T-helper 2 cell treated with Interferon-gamma antibody and Interleukin-4, amounts not matched to agents 5 μg/mL and 100 μg/mL, for 36 hours (primary cell): ENCODE results near the gene POMGNT2.
"Not testable (repeated sequence)": the region's sequence is repeated elsewhere in the genome, so short reads cannot be mapped to it uniquely, and the experiment has no call there.

ENCODE experiments used
- DNase-seq: peaks from one replicate; pipeline ENCODE4 v3.0.0; 2021; ENCODE audit warnings: low spot score
- H3K27ac Mint-ChIP-seq: one replicate; pipeline ENCODE4 v1.8.0; 2021; ENCODE audit warnings: mild to moderate bottlenecking, mixed read lengths
- H3K27me3 Mint-ChIP-seq: one replicate; pipeline ENCODE4 v1.8.0; 2021; ENCODE audit warnings: low read depth, mixed read lengths
- H3K36me3 Mint-ChIP-seq: one replicate; pipeline ENCODE4 v1.8.0; 2021; ENCODE audit warnings: low read depth, mixed read lengths
- H3K4me1 Mint-ChIP-seq: one replicate; pipeline ENCODE4 v1.8.0; 2021; ENCODE audit warnings: low read depth, mixed read lengths
- H3K4me3 Mint-ChIP-seq: one replicate; pipeline ENCODE4 v1.8.0; 2022; ENCODE audit warnings: mild to moderate bottlenecking, moderate library complexity, mixed read lengths
- H3K9me3 Mint-ChIP-seq: one replicate; pipeline ENCODE4 v1.8.0; 2021; ENCODE audit warnings: mixed read lengths

Gene POMGNT2

DNA sequence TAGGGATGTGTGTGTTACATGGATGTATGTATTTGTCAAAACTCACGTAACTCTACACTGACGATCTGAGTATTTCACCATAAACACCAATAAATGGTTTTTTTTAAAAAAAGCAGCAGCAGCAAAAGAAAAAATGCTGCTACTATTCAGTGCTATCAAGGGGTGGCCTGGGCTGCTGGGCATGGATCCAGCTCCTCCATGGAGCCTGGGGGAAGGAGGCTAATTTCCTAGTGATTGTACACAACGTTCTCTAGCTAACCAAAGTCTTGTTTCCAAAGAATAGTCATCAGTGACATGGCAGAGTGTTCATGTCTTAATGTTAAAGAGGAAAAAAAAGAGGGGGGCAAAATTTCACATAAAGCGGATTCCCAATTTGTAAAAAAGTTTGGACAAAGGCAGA, 29.0 kb downstream of the POMGNT2 start:
- H3K27ac Mint-ChIP-seq = no peak overlapping the region
- H3K9me3 Mint-ChIP-seq = no peaks in the 10 kb centered on the region
- H3K4me3 Mint-ChIP-seq = no peak overlapping the region
- DNase-seq = no peak
- peaks cover 3% of the 10 kb centered on the region for H3K36me3 Mint-ChIP-seq
- H3K4me1 Mint-ChIP-seq = peaks cover 3% of the 10 kb centered on the region
- H3K27me3 Mint-ChIP-seq = no peaks in the 10 kb centered on the region

DNA sequence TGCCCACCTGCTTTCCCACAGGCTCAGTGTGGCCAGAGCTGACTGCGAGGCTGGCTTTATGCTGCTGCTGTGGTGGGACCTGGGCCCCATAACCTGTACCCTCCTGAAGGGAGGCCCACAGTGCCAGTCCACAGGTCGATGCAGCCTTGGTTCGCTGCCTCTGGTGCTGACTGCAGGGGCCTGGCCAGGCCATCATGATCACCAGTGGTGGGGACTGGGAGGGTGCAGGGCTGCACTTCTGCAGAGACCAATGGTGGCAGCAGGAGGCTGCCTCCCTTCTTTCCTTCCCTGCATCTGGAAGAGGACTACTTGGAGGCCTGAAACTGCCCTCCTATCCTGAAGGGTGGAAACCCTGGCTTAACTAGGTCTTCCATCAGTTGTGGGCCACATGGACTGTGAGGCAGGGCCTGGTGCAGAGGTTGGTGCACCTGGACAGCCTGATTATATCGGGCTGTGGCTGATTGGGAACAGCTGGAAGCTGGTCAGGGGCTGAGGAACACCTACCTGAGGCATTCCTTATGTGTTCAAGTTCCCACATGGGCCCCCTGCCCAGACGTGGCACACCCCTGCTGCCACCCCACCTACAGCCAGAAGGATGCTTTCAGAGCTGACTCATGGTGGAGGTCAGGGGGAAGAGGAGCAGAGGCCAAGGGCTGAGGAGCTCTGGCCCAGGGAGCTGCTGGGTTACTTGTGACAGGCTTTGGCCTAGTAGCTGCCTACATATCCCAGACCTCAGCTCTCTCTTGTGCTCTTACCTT, 29.8 kb downstream of the POMGNT2 start:
- H3K36me3 Mint-ChIP-seq = peaks cover 3% of the 10 kb centered on the region
- H3K27ac Mint-ChIP-seq = no peak overlapping the region
- no peaks in the 10 kb centered on the region for H3K9me3 Mint-ChIP-seq
- no peak overlapping the region for H3K4me3 Mint-ChIP-seq
- peaks cover 3% of the 10 kb centered on the region for H3K4me1 Mint-ChIP-seq
- H3K27me3 Mint-ChIP-seq = no peaks in the 10 kb centered on the region
- DNase-seq = no peak

DNA sequence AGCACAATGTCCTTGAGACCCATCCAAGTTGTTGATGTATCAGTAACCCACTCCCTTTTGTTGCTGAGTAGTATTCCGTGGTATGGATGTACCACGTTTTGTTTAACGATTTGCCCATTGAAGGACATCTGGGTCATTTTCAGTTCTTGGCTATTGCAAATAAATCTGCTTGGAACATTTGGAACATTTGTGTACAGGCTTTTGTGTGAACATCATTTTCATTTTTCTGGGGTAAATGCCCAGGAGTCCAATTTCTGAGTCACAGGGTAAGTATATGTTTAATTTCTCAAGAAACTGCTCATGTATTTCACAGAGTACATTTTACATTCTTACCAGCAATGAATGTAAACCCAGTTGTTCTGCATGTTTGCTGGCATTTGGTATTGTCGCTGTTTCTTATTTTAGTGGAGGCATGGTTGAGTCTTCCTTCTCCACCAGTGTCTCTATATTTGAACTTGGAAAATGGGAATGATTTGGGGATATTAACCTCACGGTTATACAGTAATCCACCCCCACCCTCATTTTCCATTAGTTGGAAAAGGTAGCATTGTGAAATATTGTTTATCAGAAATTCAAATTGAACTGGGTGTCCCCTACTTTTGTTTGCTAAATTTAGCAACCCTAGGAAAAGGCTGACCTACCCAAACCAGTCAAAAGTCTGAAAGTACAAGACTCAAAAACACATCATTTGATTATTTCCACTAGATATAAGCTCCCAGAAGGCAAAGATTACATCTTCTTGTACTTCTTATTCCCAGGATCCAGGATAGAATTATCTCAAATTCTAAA, 30.8 kb downstream of the POMGNT2 start:
- Mint-ChIP-seq H3K4me1 (peaks cover 3% of the 10 kb centered on the region), H3K9me3 (no peaks in the 10 kb centered on the region), H3K27me3 (no peaks in the 10 kb centered on the region), H3K4me3 (no peak overlapping the region), H3K36me3 (peaks cover under 1% of the 10 kb centered on the region), H3K27ac (no peak overlapping the region)
- no peak for DNase-seq

DNA sequence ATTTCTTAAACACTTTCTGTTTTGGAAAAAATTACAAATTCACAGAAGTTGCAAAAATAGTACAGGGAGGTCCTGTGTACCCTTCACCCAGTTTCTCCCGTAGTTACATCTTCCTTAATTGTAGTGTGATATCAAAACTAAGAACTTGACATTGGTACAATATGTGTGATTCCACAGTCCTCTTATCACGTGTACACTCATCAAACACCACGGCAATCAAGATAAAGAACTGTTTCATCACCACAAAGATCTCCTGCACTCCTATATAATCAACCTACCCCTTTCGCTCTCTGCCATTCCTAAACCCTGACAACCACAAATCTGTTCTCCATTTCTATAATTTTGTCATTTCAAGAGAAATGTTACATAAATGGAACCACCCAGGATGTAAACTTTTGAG, 31.4 kb downstream of the POMGNT2 start:
- H3K9me3 Mint-ChIP-seq = no peaks in the 10 kb centered on the region
- H3K27me3 Mint-ChIP-seq = no peaks in the 10 kb centered on the region
- no peak overlapping the region for H3K27ac Mint-ChIP-seq
- H3K36me3 Mint-ChIP-seq = no peaks in the 10 kb centered on the region
- no peak for DNase-seq
- H3K4me3 Mint-ChIP-seq = no peak overlapping the region
- peaks cover 3% of the 10 kb centered on the region for H3K4me1 Mint-ChIP-seq

DNA sequence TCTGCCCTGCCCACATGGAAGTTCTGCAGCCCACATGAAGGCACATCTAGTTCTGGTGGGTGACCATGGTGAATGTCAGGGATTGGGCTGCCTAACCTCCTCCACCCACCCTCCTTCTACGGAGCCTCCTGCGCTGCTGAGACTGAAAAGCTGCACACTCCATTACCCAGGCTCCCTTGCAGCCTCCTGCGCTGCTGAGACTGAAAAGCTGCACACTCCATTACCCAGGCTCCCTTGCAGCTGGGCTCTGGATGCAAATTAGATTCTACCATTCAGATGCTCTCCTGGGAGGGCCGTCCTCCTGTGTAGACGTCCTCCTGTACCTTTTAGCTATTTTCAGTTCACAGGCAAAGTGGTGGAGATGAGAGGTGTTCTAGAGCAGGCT, 32.1 kb downstream of the POMGNT2 start:
- DNase-seq = no peak
- no peak overlapping the region for H3K27ac Mint-ChIP-seq
- no peaks in the 10 kb centered on the region for H3K36me3 Mint-ChIP-seq
- H3K9me3 Mint-ChIP-seq = no peaks in the 10 kb centered on the region
- peaks cover 3% of the 10 kb centered on the region for H3K4me1 Mint-ChIP-seq
- no peak overlapping the region for H3K4me3 Mint-ChIP-seq
- H3K27me3 Mint-ChIP-seq = no peaks in the 10 kb centered on the region

DNA sequence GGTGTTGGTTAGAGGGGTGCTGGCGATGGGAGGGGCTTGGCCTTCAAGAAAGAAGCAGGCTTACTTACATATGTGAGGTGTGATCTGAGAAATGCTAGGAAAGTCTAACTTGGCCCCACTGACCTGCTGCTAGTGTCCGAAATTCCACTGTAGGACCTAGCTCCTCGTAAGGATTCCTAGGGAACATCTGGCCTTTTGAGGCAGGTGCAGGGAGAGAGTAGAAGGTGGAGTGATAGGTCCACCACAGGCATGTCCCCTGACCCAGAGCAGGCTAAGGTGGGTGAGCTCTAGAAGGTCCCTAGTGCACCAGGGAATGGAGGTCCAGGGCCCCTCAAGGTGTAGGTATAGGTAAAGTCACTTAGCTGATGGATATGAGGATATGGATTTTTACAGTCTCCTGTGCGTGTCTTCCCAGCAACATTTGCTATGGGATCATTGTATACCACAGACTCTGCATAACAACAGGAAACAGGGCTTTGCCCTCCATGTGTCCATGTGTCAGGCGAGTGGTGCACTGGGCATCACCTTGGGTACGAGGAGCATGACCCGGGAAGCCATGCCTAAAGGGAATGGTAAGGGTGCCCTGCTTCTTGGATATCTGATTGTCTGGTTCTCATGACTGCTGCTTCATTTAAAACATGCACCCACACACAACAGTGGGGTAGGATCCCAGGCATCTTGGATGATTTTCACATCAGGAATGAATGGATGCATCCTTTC, 32.6 kb downstream of the POMGNT2 start:
- H3K27ac Mint-ChIP-seq = no peak overlapping the region
- H3K4me3 Mint-ChIP-seq = no peak overlapping the region
- H3K36me3 Mint-ChIP-seq = no peaks in the 10 kb centered on the region
- peaks cover 3% of the 10 kb centered on the region for H3K4me1 Mint-ChIP-seq
- H3K9me3 Mint-ChIP-seq = no peaks in the 10 kb centered on the region
- DNase-seq = no peak
- no peaks in the 10 kb centered on the region for H3K27me3 Mint-ChIP-seq

DNA sequence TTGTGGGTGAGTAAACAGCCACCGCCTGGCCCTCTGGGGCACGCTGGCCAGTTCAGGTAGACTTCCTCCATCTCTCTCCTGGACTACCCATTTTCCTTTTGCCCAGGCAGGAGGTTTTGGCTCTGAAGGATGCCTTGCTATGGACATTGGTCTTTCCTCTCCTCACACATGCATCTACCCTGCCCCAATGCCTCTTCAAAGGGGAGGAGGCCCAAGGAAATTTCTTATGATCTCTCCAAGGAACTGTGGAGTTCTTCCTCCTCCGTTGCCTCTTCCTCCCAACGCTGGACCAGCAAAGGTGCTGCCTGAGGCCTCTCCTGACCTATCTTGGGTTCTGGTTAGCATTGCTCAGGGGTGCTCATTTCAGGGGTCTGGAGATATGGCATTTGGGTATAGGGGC, 33.5 kb downstream of the POMGNT2 start:
- Mint-ChIP-seq H3K4me1 (peaks cover 3% of the 10 kb centered on the region), H3K27me3 (no peaks in the 10 kb centered on the region), H3K4me3 (no peak overlapping the region), H3K36me3 (no peaks in the 10 kb centered on the region), H3K9me3 (no peaks in the 10 kb centered on the region), H3K27ac (no peak overlapping the region)
- no peak for DNase-seq

DNA sequence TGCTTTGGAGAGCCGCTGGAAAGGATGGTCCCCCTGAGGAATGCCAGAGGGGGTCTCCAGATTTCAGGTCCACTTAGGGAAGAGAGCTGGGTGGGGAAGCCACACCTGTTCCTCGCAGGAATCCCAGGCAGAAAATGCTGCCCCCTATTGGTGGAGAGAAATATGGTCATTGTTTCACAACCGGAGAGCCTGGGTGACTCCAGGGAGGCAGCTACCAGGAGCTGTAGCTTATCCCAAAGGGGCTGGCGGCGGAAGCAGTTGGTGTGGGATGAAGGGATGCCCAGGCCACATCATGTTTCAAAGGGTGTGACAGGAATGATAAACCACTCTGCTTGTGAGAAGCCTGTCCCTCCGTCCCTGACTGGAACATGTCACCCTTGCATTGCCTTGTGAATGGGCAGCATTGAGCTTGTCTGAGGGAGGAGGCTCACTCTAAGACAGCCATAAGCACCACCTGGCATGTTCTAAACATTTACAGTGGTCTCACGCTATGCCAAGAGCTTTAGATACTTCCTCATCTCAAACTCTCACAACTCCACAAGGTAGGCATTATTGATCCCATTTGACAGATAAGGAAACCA, 34.5 kb downstream of the POMGNT2 start:
- Mint-ChIP-seq H3K4me1 (peaks cover 3% of the 10 kb centered on the region), H3K27me3 (no peaks in the 10 kb centered on the region), H3K36me3 (no peaks in the 10 kb centered on the region), H3K27ac (no peak overlapping the region), H3K9me3 (no peaks in the 10 kb centered on the region), H3K4me3 (no peak overlapping the region)
- no peak for DNase-seq

DNA sequence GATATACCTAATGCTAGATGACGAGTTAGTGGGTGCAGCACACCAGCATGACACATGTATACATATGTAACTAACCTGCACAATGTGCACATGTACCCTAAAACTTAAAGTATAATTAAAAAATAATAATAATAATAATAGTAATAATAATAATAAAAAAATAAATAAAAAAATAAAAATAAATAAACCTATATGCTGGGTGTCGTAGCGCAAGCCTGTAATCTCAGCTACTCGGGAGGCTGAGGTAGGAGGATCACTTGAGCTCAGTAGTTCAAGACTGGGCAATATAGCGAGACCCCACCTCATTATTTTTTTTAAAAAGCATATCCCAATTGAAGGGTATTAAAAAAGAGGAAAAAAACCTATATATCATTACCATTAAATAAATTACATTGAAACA, 35.2 kb downstream of the POMGNT2 start:
- H3K9me3 Mint-ChIP-seq, H3K4me3 Mint-ChIP-seq: not testable (repeated sequence)

DNA sequence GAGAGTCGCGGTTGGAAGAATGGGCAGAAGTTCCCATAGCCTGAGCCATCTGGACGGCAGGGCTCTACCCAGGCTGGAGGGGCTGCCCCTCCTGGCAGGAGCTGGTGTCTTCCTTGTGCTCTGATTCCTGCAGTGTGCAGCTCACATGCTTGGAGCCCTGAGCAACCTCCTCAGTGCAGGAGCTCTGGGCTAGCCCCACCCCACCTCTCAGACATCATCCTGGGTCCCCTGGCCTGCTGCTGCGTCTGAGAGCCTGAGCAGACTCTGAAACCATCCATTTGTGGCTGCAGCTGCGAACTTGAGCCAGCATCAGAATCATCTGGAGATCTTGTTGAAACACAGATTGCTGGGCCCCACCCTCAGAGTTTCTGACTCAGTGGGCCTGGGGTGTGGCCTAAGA, 42.8 kb downstream of the POMGNT2 start:
- Mint-ChIP-seq H3K27me3 (no peaks in the 10 kb centered on the region), H3K36me3 (no peaks in the 10 kb centered on the region)

More for the DNA sequence above, 35.2 kb downstream of the POMGNT2 start:
- not testable (repeated sequence) for H3K4me1 Mint-ChIP-seq, H3K27me3 Mint-ChIP-seq, DNase-seq, H3K36me3 Mint-ChIP-seq, H3K27ac Mint-ChIP-seq

DNA sequence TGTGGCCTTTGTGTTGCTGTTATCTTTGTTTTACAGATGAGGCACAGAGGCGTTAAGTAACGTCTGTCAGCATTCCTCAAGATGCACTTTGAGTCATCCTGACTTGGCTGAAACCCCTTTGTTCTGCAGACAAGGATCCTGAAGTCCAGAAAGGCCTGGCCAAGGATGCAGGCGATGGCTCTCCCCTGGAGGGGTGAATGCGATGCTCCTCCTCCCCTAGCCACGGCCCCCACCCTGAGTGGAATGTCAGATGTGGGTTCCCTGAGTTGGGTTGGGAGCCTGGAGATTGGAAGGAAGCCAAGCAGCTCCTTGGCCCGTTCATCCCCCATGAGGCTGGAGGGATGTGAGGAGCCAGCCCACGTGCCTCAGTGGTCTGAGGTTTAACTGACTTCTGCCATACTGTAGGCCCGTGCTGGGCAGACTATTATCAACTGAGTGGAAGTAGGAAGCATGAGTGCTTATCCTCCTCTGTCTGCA, 43.3 kb downstream of the POMGNT2 start:
- H3K36me3 Mint-ChIP-seq = no peaks in the 10 kb centered on the region
- no peaks in the 10 kb centered on the region for H3K9me3 Mint-ChIP-seq
- H3K4me1 Mint-ChIP-seq = no peaks in the 10 kb centered on the region
- H3K27me3 Mint-ChIP-seq = peaks cover under 1% of the 10 kb centered on the region
- no peak overlapping the region for H3K4me3 Mint-ChIP-seq
- DNase-seq = no peak
- no peak overlapping the region for H3K27ac Mint-ChIP-seq

More for the DNA sequence above, 42.8 kb downstream of the POMGNT2 start:
- H3K4me3 Mint-ChIP-seq = no peak overlapping the region
- H3K9me3 Mint-ChIP-seq = no peaks in the 10 kb centered on the region
- H3K4me1 Mint-ChIP-seq = no peaks in the 10 kb centered on the region
- no peak overlapping the region for H3K27ac Mint-ChIP-seq
- no peak for DNase-seq

DNA sequence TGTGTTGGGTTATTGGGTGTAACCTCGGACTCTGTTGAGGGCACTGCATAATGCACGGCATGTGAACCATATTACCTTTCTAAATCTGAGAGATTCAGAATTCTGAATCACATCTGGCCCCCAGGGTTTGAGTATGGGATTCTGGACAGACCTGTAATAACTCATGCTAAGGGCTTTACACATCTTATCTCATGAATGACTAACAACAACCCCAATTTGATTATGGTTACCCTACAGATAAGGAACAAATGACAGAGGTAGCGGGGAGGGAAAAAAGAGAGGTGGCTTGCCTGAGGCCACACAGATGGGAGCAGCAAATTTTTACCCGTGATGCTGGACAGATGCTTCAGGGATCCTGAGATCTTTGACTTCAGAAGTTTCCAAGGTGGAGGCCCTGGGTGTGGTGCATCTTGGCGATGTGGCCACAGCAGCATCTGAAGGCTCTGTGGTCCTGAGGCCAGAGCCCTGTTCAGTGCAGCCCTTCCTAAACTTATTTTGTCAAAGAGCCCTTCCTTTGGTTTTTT, 43.8 kb downstream of the POMGNT2 start:
- H3K9me3 Mint-ChIP-seq = no peaks in the 10 kb centered on the region

DNA sequence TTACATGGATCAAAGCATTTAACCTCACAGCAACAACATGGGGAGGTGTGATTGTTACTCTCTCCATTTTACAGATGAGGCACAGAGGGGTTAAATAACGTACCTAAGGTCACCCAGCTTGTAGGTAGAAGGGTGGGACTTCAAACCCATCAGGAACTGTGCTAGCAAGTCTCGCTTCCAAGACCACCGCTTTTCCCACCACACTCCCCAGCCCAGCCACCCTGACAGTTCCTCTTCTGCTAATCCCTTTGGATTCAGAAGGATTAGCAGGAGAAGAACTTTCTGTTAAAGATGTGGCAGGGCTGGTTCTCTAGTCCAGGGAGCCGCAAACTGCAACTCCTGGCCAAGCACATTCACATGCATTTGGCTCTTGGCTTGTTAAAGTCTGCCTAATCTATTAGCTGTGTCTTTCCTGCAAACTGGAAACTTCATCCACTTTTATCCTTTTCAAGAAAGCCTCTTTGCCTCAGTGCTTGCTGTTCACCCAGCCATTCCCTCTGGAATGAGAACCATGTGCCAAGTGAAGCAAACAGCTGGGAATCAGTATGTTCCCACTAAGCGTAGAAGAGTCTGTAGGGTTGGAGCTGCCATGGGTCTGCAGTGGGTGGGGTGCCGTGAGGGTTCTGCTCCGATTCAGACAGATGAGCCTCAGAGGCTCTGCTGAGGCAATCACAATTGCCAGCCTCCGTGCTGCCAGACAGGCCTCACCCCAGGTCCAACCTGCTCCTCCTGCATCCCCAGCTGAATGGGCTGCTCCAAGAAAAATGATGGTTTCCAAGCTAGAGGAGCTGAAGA, 44.6 kb downstream of the POMGNT2 start:
- H3K9me3 Mint-ChIP-seq = no peaks in the 10 kb centered on the region
- H3K27ac Mint-ChIP-seq = no peak overlapping the region
- H3K36me3 Mint-ChIP-seq = no peaks in the 10 kb centered on the region
- peaks cover 3% of the 10 kb centered on the region for H3K27me3 Mint-ChIP-seq
- H3K4me1 Mint-ChIP-seq = no peaks in the 10 kb centered on the region
- H3K4me3 Mint-ChIP-seq = no peak overlapping the region
- no peak for DNase-seq

More for the DNA sequence above, 43.8 kb downstream of the POMGNT2 start:
- no peaks in the 10 kb centered on the region for H3K36me3 Mint-ChIP-seq
- peaks cover 3% of the 10 kb centered on the region for H3K27me3 Mint-ChIP-seq
- H3K4me1 Mint-ChIP-seq = no peaks in the 10 kb centered on the region
- DNase-seq = no peak
- H3K4me3 Mint-ChIP-seq = no peak overlapping the region
- H3K27ac Mint-ChIP-seq = no peak overlapping the region
